Spinal cord (tissue), 10 donors: ENCODE data around the gene TALDO1. TPM values are rescaled to one million over a fixed set of nuclear protein-coding genes. Genes with fewer than 3 reads are reported as not detected.

Experiments used
- DNase-seq, 6 donors: peaks; one replicate each; pipeline versions ENCODE4 v3.0.0 to v3.0.0-alpha.2; 2013 to 2015; ENCODE audit warnings: low spot score in 6 of 6, low read depth in 4 of 6
- H3K27ac ChIP-seq: one replicate; pipeline ENCODE4 v1.5.1; 2013; ENCODE audit warnings: low read depth, low read length, control low read depth
- H3K27me3 ChIP-seq: one replicate; pipeline ENCODE4 v1.6.1; 2013; ENCODE audit warnings: low read length; ENCODE audit not compliant: control insufficient read depth, insufficient read depth
- H3K36me3 ChIP-seq: one replicate; pipeline ENCODE4 v1.6.1; 2013; ENCODE audit warnings: low read length; ENCODE audit not compliant: control insufficient read depth, insufficient read depth
- H3K4me1 ChIP-seq: one replicate; pipeline ENCODE4 v1.6.1; 2013; ENCODE audit warnings: low read length; ENCODE audit not compliant: control insufficient read depth, insufficient read depth
- H3K4me3 ChIP-seq: one replicate; pipeline ENCODE4 v1.5.1; 2013; ENCODE audit warnings: low read depth, low read length, control low read depth
- H3K9me3 ChIP-seq: one replicate; pipeline ENCODE4 v1.6.1; 2013; ENCODE audit warnings: low read length; ENCODE audit not compliant: control insufficient read depth, insufficient read depth
- WGBS: methylation state at CpG from one replicate; pipeline ENCODE4 v1.1.5; 2013; ENCODE audit warnings: missing lambda C conversion rate; ENCODE audit not compliant: insufficient coverage; 5-methylcytosine and 5-hydroxymethylcytosine counted together
- polyA plus RNA-seq, 2 donors: library from polyadenylated mRNA; unstranded; fragments of 120-200 nt; gene quantifications; one replicate each; pipeline ENCODE4 v1.2.1, GENCODE V29; 2013; ENCODE audit not compliant: insufficient read length in 2 of 2
- total RNA-seq, 2 donors: library from RNA; depleted of rRNA in 1 of 2; stranded (reverse); fragments of 120-200 nt in 1 of 2; fragments of >200 nt in 1 of 2; gene quantifications; one replicate each; pipeline versions ENCODE4 v1.2.3 to v1.2.4, GENCODE V29; 2013 to 2014
- donor health status: healthy.

TALDO1 gene
- total and polyA plus RNA-seq, 4 donors: 104 to 160 (median 141) TPM

DNA sequence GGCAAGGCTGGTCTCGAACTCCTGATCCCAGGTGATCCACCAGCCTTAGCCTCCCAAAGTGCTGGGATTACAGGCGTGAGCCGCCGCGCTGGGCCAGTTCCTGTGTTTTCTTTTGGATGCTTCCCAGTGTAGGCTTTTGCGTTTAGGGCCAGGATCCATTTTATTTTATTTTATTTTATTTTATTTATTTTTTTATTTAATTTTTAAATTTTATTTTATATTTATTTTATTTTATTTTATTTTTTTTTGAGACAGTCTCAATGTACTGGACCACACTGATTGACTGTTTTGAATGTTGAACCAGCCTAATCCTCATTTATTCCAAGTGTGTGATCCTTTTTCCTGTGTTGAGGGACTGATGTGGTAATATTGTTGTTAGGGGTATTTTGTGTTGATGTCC is 32.8 kb upstream of the TALDO1 start:
- Histone ChIP-seq H3K9me3 (no peaks in the 10 kb centered on the region), H3K27me3 (peaks cover 3% of the 10 kb centered on the region), H3K4me3 (no peak overlapping the region), H3K36me3 (no peaks in the 10 kb centered on the region), H3K27ac (no peak overlapping the region), H3K4me1 (peaks cover 19% of the 10 kb centered on the region)
- DNase-seq: no peak
- 100% methylated on average over 1 of the region's 6 CpGs for WGBS

DNA sequence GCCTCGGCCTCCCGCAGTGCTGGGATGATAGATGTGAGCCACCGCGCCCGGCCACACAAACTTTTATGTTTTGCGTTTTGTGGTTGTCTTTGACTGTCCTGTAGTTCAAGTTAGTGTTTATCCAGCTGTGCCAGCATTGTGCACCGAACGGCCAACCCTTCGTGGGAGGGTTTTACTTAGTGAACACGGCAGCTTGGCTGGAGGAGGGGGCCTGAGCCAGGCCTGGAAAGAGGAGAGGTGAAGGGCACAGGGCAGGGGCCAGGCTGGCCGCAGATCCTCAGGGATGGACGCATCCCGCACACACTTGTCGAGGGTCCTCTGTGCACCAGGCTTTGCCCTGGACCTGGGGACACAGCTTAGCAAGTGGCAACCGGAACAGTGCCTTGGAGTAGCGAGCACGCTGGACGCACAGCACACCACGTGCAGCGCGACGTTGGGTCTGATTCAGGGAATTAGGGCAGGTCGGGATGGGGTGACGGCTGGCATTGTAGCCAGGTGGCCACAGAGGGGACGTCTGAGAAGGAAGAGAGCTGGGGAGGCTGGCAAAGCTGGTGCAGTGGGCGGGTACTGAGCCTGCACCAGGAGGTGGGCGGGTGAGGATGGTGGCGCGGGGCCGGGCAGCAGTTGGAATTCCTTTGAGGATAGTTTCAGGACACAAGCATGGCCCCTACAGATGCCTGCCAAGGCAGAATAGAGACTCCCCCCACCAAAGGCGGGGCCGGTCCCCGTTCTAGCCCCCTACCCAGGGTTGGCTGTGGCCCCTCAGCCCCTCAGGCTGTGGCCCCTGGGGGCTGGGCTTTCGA is 27.8 kb upstream of the TALDO1 start:
- 81% methylated on average over 34 of the region's 34 CpGs for WGBS
- Histone ChIP-seq H3K9me3 (no peaks in the 10 kb centered on the region), H3K27ac (no peak overlapping the region), H3K4me1 (peaks cover 19% of the 10 kb centered on the region), H3K36me3 (no peaks in the 10 kb centered on the region), H3K27me3 (peaks cover 49% of the 10 kb centered on the region), H3K4me3 (no peak overlapping the region)
- no peak for DNase-seq

GRCh38 chr11:720017-720641 is 27.1 kb upstream of the TALDO1 start:
- Histone ChIP-seq H3K9me3 (no peaks in the 10 kb centered on the region), H3K4me3 (no peak overlapping the region), H3K36me3 (no peaks in the 10 kb centered on the region), H3K4me1 (peaks cover 19% of the 10 kb centered on the region), H3K27ac (no peak overlapping the region), H3K27me3 (peaks cover 56% of the 10 kb centered on the region)
- 62% methylated on average over 35 of the region's 35 CpGs for WGBS
- no peak for DNase-seq

DNA sequence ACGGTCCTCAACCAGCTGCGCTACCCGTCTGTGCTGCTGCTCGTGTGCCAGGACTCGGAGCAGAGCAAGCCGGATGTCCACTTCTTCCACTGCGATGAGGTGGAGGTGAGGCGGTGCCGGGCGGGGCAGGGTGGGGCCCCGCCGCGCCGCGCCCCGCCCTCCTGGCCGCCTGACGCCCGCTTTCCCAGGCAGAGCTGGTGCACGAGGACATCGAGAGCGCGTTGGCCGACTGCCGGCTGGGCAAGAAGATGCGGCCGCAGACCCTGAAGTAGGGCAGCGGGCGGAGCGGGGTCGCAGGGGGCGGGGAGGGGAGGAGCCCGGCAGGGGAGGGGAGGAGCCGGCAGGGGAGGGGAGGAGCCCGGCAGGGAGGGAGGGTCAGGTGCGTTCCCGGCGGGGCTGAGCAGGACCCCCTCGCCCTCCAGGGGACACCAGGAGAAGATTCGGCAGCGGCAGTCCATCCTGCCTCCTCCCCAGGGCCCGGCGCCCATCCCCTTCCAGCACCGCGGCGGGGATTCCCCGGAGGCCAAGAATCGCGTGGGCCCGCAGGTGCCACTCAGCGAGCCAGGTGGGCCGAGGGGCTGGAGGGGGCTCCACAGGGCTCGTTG is 26.5 kb upstream of the TALDO1 start:
- Histone ChIP-seq H3K27me3 (peaks cover 63% of the 10 kb centered on the region), H3K4me1 (peaks cover 19% of the 10 kb centered on the region), H3K36me3 (no peaks in the 10 kb centered on the region), H3K4me3 (no peak overlapping the region), H3K27ac (no peak overlapping the region), H3K9me3 (no peaks in the 10 kb centered on the region)
- WGBS: 2% methylated on average over 51 of the region's 53 CpGs
- DNase-seq: no peak

GRCh38 chr11:721247-721740 is 26.0 kb upstream of the TALDO1 start:
- 19% methylated on average over 28 of the region's 28 CpGs for WGBS
- H3K9me3 ChIP-seq: no peaks in the 10 kb centered on the region
- DNase-seq: no peak
- H3K4me3 ChIP-seq: no peak overlapping the region
- H3K36me3 ChIP-seq: no peaks in the 10 kb centered on the region
- peaks cover 20% of the 10 kb centered on the region for H3K4me1 ChIP-seq
- H3K27me3 ChIP-seq: peaks cover 67% of the 10 kb centered on the region
- H3K27ac ChIP-seq: no peak overlapping the region

DNA sequence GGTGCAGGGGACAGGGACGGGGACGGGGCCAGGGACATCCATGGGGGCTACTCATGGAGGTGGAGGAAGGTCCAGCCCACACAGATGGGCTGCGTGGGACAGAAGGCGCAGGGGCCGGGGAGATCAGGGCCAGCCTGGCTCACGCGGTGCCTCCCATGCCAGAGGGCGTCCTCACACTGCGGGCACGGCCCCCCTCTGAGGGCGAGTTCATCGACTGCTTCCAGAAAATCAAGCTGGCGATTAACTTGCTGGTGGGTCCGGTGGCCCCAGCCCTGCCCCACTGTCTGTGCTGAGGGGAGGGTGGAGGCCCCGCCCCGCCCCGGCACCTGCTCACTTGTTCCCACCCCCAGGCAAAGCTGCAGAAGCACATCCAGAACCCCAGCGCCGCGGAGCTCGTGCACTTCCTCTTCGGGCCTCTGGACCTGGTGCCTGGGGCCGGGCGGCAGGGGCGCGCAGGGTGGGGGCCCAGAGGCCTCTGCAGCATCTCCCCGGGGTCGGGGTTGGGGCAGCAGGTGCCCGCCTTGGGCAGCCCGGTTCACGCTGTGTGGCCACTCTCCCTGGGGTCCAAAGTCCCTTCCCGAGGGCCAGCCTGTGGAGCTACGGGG is 25.4 kb upstream of the TALDO1 start:
- no peaks in the 10 kb centered on the region for H3K9me3 ChIP-seq
- H3K27me3 ChIP-seq: peaks cover 73% of the 10 kb centered on the region
- H3K4me3 ChIP-seq: no peak overlapping the region
- H3K36me3 ChIP-seq: no peaks in the 10 kb centered on the region
- H3K4me1 ChIP-seq: peaks cover 26% of the 10 kb centered on the region
- WGBS: 31% methylated on average over 31 of the region's 33 CpGs
- DNase-seq: no peak
- H3K27ac ChIP-seq: no peak overlapping the region

DNA sequence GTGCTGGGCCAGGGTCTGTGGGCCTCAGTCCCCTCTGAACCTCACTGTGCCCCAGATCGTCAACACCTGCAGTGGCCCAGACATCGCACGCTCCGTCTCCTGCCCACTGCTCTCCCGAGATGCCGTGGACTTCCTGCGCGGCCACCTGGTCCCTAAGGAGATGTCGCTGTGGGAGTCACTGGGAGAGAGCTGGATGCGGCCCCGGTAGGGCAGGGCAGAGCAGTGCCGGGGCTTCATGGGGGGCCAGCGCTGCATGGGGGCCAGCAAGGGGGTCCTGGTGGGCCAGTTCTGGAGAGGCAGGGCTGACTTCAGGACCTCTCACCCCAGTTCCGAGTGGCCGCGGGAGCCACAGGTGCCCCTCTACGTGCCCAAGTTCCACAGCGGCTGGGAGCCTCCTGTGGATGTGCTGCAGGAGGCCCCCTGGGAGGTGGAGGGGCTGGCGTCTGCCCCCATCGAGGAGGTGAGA is 24.9 kb upstream of the TALDO1 start:
- Histone ChIP-seq H3K27me3 (peaks cover 78% of the 10 kb centered on the region), H3K4me1 (peaks cover 31% of the 10 kb centered on the region), H3K4me3 (no peak overlapping the region), H3K27ac (no peak overlapping the region), H3K9me3 (no peaks in the 10 kb centered on the region), H3K36me3 (no peaks in the 10 kb centered on the region)
- DNase-seq: no peak
- 66% methylated on average over 13 of the region's 20 CpGs for whole genome bisulfite sequencing

DNA sequence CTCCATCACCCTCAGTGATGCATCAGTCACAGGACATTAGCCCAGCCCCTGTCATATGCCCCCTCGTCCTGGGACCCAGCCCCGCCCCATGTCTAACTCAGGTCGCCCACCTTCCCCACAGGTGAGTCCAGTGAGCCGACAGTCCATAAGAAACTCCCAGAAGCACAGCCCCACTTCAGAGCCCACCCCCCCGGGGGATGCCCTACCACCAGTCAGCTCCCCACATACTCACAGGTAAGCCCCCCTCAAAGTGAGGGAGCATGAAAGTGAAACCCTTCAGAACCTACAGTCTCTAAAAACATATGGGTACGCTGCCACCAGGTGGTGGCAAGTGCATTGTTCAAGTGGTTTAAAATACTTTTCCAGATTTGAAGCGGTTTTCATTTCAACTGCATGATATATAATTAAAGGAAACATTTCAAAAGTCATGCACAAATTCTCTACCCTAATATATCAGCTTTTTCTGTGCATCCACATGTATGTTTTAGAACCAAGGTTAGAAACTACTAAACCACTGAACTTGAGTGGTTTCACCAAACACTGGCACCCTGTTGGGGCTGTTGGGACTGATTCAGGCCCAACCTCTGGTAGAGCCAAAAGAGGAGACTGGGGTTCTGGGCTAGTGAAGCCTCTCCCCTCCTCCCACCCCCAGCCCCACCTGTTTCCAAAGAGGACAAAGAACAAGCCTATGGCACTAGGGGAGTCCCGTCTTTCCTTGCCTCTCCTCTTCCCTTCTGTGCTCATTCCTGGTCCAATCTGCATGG is 24.0 kb upstream of the TALDO1 start:
- H3K9me3 ChIP-seq: no peaks in the 10 kb centered on the region
- no peak overlapping the region for H3K27ac ChIP-seq
- no peak overlapping the region for H3K4me3 ChIP-seq
- peak in 2 of 6 donors; percentile 66 for DNase-seq
- 74% methylated on average over 4 of the region's 8 CpGs for WGBS
- peaks cover 82% of the 10 kb centered on the region for H3K27me3 ChIP-seq
- H3K4me1 ChIP-seq: peaks cover 40% of the 10 kb centered on the region
- H3K36me3 ChIP-seq: no peaks in the 10 kb centered on the region
